GM23338 (cell line): ENCODE data around the gene VPS37C.

Source experiments
- CTCF ChIP-seq, 2 experiments: fragments of 200-600 bp in 1 of 2; sonication (generic) in 1 of 2; conservative IDR thresholded peaks; 2 replicates each; pipeline versions ENCODE4 v1.5.1 to v1.6.1; 2016 to 2017; ENCODE audit warnings: antibody characterized with exemption in 2 of 2, low read depth in 2 of 2, mild to moderate bottlenecking in 2 of 2, moderate library complexity in 1 of 2
- ETS1 ChIP-seq: IDR thresholded peaks from 2 replicates; pipeline ENCODE4 v1.6.1; 2016; ENCODE audit warnings: antibody characterized with exemption
- EZH2 ChIP-seq: fragments of 200-600 bp; sonication (generic); IDR thresholded peaks from one replicate; pipeline ENCODE4 v1.8.0; 2017; ENCODE audit warnings: antibody characterized with exemption, mild to moderate bottlenecking, low read depth; ENCODE audit not compliant: unreplicated experiment
- EZH2phosphoT487 ChIP-seq: fragments of 200-600 bp; sonication (generic); IDR thresholded peaks from one replicate; pipeline ENCODE4 v1.8.1; 2018; ENCODE audit warnings: antibody characterized with exemption; ENCODE audit not compliant: unreplicated experiment
- POLR2AphosphoS5 ChIP-seq: IDR thresholded peaks from 2 replicates; pipeline ENCODE4 v1.6.1; 2016; ENCODE audit warnings: antibody characterized with exemption, low read depth

DNA sequence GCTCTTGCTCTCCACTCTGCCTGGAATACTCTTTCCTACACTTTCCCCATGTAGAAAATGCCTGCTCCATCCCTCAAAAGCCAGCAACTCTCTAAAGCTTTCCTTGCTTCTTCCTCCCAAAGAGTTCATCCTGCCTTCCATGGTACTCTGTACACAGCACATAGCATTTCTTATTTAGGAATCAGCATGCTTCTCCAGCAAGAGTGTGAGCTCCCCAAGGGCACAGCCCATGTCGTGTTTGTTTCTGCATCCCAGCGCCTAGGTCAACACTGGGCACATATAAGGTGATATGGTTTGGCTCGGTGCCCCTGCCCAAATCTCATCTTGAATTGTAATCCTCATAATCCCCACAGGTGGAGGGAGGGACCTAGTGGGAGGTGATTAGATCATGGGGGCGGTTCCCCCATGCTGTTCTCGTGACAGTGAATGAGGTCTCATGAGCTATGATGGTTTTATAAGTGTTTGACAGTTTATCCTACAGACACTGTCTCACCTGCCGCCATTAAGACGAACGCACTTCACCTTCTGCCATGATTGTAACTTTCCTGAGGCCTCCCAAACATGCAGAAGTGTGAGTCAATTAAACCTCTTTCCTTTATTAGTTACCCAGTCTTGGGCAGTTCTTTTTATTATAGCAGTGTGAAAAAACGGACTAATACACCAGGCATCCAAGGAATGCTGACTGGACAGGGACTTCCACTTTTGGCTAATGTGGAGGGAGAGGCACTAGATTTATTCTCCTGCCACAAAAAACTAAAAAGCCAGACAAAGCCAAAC, 8.2 kb downstream of the VPS37C start:
- TF ChIP-seq CTCF (conservative IDR thresholded peaks at IDR 0.05; ENCODE audit: low read depth in 2 of 2): no peak
- TF ChIP-seq POLR2AphosphoS5: no peak
- no peak for TF ChIP-seq EZH2phosphoT487
- no peak for TF ChIP-seq EZH2
- TF ChIP-seq ETS1: no peak
